GM23248 (cell line): ENCODE results near the gene SARDH.

ENCODE experiments used
- EZH2 ChIP-seq: fragments of 200-600 bp; sonication (generic); IDR thresholded peaks from 2 replicates; pipeline ENCODE4 v1.6.1; 2018; ENCODE audit warnings: antibody characterized with exemption, mild to moderate bottlenecking; ENCODE audit not compliant: insufficient read depth, poor library complexity, severe bottlenecking
- EZH2phosphoT487 ChIP-seq: fragments of 200-600 bp; sonication (generic); IDR thresholded peaks from 2 replicates; pipeline ENCODE4 v1.6.1; 2018; ENCODE audit warnings: antibody characterized with exemption, moderate library complexity, mild to moderate bottlenecking, low read depth; ENCODE audit not compliant: insufficient read depth

DNA sequence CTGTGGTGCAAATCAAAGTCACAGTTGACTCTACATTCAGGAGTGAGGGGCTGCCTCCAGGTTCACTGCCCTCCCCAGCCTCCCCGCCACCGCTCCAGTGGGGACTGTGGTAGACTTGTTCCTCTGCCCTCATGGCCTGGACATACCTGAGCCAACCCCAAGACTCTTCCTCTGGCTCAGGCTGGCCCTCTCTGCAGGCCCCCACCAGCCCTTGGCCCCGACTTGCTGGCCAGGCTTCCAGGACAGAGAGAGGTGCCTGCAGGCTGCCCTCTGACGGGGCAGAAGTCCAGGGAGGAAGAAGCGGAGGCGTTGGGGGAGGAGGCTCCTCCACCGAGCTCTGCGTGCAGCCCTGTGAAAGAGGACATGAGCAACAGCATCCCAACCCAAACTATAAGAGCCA lies 2.8 kb upstream of the SARDH start:
- TF ChIP-seq EZH2 (no peak), EZH2phosphoT487 (no peak)
